Measurements from ENCODE around the gene ANTXRL.
"Not testable (repeated sequence)": the region's sequence is repeated elsewhere in the genome, so short reads cannot be mapped to it uniquely, and the experiment has no call there.

The ANTXRL gene

DNA sequence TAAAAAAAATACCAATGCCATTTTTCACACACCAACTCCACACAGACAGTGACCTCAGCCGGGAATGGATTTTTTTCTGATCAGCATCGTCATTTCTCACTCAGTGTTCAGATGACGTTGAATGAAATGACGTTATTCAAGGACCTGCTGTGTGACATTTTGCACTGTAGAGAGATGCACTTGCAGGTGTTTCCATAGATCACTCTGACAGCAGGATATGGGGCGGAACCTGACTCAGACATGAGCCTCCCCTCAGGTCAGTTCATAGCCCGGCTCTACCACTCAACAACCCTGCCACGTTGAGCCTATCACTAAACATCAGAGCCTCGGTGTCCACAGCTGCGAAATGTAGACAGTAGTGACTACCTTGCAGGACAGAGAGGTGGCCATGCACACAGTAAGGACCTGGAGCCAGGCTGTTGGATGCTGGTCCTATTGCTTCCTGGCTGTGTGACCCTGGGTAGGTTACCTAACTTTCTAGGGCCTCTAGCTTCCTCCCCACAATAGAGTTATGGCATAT is 41.4 kb upstream of the ANTXRL start:
- in situ Hi-C loops (cut with MboI; ENCODE audit: low sequenced_read_pairs, unreplicated experiment): loop anchor here (25.0 kb wide), 1 partner anchor 1008 kb away; no protein-coding TSS in a partner anchor
- DNase-seq (ENCODE audit: low spot score): no peak
- TF ChIP-seq, protein P1, sequence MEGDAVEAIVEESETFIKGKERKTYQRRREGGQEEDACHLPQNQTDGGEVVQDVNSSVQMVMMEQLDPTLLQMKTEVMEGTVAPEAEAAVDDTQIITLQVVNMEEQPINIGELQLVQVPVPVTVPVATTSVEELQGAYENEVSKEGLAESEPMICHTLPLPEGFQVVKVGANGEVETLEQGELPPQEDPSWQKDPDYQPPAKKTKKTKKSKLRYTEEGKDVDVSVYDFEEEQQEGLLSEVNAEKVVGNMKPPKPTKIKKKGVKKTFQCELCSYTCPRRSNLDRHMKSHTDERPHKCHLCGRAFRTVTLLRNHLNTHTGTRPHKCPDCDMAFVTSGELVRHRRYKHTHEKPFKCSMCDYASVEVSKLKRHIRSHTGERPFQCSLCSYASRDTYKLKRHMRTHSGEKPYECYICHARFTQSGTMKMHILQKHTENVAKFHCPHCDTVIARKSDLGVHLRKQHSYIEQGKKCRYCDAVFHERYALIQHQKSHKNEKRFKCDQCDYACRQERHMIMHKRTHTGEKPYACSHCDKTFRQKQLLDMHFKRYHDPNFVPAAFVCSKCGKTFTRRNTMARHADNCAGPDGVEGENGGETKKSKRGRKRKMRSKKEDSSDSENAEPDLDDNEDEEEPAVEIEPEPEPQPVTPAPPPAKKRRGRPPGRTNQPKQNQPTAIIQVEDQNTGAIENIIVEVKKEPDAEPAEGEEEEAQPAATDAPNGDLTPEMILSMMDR (IDR thresholded peaks at IDR 0.05; ENCODE audit: borderline replicate concordance, control extremely low read depth, extremely low read depth, insufficient read depth, missing control alignments): no peak

DNA sequence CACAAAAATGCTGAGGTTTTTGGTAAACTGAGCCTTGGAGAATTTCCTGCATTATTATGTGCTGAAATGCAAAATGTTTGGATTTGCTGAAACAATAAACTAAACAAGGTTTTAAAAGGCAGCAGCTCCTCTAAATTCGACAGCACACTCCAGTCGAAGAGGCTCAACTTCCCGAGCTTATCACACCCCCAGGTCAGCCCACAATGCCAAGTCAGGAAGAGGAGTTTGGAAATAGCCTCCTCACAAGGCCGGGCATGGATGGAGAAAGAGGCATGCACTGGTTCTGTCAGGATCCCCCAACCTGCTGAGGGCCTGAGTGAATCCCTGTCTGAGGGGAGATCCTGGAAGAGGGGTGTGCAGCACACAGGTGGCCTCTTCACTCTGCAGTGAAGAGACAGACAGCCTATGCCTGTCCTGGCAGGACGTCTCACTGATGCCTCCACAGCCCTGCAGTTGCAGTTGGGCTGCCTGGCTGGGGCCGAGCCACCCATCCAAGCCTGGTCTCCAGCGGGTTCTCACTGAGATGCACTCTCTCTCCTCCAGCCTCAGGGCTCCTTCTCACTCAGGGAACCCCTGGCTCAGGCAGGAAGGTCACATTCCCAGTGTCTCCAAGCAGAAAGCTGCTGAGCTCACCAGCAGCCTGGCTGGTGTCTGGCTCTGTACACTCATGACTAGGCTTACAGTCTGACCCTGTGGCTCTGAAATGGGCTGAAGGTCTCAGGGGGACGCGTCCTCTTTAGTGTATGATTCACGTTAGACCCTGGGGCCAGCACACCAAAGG is 40.2 kb upstream of the ANTXRL start:
- in situ Hi-C loops (cut with MboI; ENCODE audit: low sequenced_read_pairs, unreplicated experiment): loop anchor here (25.0 kb wide), 1 partner anchor 1009 kb away; no protein-coding TSS in a partner anchor
- DNase-seq (ENCODE audit: low spot score): not testable (repeated sequence)

DNA sequence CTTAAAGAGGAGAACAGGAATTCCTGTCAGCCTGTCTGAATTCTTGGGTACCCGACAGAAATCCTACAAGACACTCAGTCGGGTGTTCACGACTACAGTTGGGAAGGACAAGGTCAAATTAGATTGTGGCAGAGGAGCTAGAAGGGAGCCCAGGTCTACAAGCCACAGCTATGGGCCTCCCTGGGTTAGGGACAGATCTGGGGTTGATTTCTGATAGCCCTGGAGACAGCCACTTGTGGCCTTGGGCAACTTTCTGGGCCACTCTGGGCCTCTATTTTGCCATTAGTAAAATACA is 39.7 kb upstream of the ANTXRL start:
- TF ChIP-seq, protein P1 (IDR thresholded peaks at IDR 0.05; ENCODE audit: borderline replicate concordance, control extremely low read depth, extremely low read depth, insufficient read depth, missing control alignments): no peak
- DNase-seq (ENCODE audit: low spot score): no peak
- in situ Hi-C loops (cut with MboI; ENCODE audit: low sequenced_read_pairs, unreplicated experiment): loop anchor here (25.0 kb wide), 1 partner anchor 1010 kb away; no protein-coding TSS in a partner anchor

DNA sequence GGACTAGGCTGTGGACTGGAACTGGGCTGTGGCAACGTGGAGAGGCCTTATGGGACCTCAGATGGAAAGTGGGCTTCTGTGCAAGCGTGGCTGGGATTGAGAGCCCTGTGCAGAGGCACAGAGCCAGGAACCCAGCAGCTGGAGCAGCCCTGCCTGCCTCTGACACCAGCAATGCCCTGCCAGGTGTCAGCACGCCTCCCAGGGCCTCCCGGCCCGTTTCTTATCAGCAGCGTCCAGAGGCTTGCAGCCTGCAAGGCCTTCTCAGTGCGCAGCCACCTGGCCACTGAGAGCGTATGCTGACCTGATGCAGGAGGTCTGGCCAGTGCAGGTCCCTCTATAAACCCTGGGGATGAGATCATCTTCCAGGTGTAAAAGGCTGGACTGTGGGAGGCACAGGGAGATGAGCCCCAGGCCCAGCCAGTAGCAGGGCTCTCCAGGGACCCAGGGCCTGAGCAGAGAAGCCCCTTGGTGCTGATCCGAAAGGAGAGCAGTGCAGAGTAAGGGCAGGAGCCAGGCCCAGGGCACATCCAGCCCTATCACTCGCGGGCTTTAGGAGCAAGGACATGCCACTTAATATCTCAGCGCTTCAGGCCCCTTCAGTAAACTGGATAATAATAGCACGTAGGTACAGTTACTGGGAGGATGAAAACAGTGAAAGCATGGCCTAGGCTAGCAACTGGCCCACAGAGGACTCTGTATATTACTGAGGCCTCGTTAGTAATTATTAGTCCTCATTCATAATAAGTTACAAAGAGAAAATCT is 38.8 kb upstream of the ANTXRL start:
- TF ChIP-seq, protein P1 (IDR thresholded peaks at IDR 0.05; ENCODE audit: borderline replicate concordance, control extremely low read depth, extremely low read depth, insufficient read depth, missing control alignments): no peak
- in situ Hi-C loops (cut with MboI; ENCODE audit: low sequenced_read_pairs, unreplicated experiment): loop anchor here (25.0 kb wide), 1 partner anchor 1011 kb away; no protein-coding TSS in a partner anchor
- DNase-seq (ENCODE audit: low spot score): no peak

DNA sequence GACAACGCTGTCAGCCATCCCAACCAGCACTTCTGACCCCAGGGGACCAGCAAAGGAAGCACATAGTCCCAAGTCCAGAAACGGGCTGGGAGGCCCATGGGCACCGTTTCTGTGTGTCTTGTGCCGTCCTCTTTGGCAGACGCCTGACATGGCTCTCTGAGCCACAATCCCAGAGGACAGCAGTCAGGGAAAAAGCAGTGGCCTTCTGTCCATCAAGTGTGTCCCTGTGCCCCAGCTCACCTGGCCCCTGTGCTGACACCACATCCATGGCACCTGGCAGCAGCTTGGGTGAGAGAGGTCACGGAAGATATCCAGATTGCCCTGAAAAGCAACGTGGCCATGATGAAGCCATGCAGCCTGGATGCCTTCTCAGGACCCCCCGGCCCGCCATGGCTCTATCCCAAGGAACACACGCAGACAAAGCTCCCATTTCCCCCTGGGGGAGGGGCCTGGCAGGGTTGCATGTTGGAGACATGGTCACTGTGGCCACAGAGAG is 38.1 kb upstream of the ANTXRL start:
- no peak for DNase-seq (ENCODE audit: low spot score)
- in situ Hi-C loops (cut with MboI; ENCODE audit: low sequenced_read_pairs, unreplicated experiment): loop anchor here (25.0 kb wide), 1 partner anchor 1011 kb away; no protein-coding TSS in a partner anchor
- TF ChIP-seq, protein P1 (IDR thresholded peaks at IDR 0.05; ENCODE audit: borderline replicate concordance, control extremely low read depth, extremely low read depth, insufficient read depth, missing control alignments): no peak

DNA sequence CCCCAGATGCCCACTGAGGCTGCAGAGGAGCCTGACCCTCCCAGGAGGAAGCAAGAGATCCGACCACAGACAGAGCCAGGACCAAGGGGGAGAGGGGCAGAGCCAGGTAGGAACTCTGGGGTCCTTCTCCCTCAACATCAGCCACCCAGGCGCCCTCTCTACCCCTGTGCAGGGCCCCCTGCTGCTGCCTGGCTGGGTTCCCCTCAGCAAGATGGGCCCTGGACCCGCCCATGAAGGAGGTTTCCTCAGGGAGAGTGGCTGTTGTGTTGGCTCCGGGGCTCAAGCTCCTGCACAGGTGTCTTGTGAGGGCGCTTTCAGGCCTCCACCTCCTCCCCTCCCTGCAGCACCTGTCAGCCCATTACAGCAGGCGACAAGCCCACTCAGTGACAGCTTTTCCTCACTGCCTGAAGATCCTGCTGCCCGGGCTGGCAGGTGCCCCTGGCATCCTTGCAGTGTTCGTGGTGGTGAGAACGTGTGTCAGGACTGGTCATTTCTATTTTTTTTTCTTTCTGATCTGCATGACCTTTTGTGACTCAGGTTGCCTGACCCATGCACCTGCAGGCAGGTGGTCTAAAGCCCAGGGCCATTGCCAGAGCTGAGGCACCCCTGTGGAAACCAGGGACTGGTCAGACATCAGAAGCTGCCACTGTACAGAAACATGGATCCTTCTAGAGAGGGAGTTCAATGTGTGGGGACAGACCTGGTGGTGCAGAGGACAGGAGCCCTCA is 37.0 kb upstream of the ANTXRL start:
- in situ Hi-C loops (cut with MboI; ENCODE audit: low sequenced_read_pairs, unreplicated experiment): loop anchor here (25.0 kb wide), 1 partner anchor 1012 kb away; no protein-coding TSS in a partner anchor
- not testable (repeated sequence) for DNase-seq (ENCODE audit: low spot score)

DNA sequence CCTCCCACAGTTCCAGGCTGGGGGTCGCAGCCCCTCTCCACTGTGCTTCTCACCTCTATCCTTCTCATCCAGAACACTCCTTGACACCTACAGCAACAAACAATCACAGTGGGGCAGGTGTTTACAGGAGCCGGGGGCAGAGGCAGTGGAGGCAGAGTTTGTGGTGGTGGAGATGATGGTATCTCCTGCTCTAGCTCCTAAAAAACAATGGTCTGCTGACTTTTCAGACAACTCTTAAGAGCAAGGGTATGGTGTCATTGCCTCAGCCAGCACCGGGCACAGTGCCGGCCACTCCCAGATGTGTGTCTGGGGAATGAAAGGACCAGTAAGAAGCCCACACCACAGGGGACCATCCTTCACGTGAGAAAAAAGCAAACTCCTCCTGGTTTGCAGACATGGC is 36.3 kb upstream of the ANTXRL start:
- TF ChIP-seq, protein P1 (IDR thresholded peaks at IDR 0.05; ENCODE audit: borderline replicate concordance, control extremely low read depth, extremely low read depth, insufficient read depth, missing control alignments): no peak
- in situ Hi-C loops (cut with MboI; ENCODE audit: low sequenced_read_pairs, unreplicated experiment): no loop called here
- DNase-seq (ENCODE audit: low spot score): no peak

Data from GM13976 (cell line).